DMS 273 (cell line): ENCODE data around the gene FHOD1.

ENCODE experiments used
- DNase-seq: peaks from one replicate; lab custom pipeline; 2025; ENCODE audit not compliant: unreplicated experiment; lab: John Stamatoyannopoulos, UW

The FHOD1 gene

DNA sequence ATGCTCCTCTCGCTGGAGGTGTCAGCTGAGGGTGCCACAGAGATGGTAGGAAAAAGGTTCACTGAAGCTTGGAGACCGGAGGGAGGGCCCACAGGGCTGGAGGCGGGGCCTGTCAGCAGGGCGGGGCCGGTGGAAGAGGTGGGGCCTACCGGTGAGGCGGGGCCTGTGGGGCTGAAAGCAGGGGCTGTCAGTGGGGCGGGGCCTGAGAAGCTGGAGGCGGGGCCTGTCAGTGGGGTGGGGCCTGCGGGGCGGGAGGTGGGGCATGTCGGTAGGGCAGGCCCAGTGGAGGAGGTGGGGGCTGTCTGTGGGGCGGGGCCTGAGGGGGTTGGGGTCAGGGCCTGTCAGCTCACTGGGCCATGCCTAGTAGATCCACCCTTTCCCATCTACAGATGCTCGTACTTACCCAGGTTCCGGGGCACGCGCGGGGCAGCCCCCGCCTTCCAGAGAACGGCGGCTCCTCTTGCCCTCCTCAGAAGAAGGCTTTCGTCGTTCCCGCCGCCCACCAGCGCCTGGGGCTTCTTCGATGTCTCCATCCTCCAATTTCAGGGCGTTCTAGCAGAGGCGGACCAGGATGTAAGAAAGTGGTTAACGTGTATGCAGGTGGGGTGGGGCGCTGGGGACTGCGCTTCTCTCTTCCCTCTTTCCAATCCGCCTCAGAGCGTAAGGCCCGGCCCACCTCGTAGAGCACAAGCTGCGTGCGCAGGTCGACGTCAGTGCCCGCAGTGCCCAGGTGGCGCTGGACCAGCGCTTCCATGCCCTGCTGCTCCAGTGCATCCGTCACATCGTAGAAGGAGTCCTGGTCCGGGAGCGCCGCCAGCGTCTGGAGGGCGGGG is 10.5 kb downstream of the FHOD1 start:
- peak; percentile 68 for DNase-seq

- DNase-seq: no peak
Observed at GRCh38 chr16:67235816-67236562, 11.3 kb downstream of the FHOD1 start.

GRCh38 chr16:67234180-67234597 is 13.1 kb downstream of the FHOD1 start:
- no peak for DNase-seq

- DNase-seq: no peak
Observed at GRCh38 chr16:67233596-67233995, 13.7 kb downstream of the FHOD1 start.

DNA sequence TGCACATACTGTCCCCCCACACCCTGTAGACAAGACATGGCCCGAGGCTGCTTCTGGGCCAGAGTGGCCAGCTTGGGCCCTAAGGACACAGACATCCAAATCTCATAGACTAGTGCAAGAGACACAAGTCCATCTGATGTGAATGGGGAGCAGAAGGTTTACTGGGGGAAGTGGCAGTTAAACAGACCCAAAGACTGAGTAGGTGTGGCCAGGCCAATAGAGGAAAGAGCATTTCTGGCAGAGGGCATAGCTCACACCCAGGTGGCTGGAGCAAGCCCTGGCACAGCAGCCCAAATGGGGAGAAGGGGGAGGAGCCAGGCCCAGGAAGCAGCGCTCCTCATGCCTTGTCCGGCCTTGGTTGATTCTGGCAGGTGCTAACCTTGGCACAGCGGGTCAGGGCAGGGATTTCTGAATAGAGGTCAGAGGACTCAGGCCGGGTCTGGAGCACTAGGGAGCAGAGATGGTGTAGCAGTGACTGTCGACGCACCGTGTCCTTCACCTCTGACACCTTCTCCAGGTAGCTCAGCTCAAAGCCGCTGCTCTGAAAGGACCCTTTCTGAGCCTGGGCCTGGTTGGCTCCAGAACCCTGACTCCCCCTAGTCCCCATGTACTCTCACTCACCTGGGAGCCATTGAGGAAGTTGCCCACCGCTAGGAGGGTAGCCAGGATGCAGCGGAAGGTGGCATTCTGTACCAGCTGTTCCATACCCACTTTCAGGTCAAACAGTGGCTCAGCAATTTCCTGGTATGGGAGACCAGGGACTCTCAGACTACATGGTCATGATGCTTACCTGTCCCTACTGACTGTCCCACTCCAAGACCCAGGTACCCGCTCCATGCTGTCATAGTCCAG is 16.2 kb downstream of the FHOD1 start:
- peak; percentile 33 for DNase-seq

DNA sequence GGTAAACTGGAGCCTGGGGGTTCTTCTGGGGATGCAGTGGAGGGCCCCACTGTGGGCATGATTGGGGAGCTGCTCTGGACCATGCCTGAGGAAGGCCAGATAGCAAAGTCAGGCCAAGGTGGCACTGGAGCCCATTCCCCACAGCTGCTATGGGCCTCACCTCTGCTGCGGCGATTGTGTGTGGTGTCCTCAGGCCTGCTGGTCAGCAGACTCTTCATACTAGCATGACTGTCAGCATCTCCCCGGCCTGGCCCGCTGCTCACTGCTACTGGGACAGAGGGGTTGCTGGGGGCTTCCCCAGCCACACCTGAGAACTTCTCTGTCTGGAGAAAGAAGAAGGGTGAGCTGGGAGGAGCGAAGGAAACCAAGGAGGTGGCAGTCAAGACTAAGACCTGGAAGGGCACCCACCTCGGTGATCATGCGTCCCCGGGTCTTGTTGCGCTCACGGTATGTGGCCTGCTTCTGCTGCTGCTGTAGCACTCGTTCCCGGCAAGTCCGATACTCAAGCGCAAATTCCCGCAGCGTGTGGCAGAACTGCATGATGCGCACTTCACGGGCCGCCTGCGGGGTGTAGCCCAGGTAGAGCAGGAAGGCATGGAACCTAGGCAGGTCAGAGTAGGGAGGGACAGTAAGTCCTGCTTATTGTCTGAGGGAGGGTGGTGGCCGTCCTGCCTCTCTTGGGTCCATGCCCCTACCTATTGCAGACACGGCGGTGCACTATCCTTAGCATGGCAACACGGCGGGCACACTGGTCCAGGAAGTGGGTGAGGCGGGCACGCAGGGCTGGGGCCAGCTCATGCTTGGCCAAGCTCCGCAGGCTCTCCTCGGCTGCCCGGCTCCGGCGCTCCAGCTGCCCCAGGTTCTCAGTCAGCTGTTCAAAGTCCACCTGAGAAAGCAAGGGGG is 17.1 kb downstream of the FHOD1 start:
- DNase-seq: no peak

- DNase-seq: no peak
Observed at GRCh38 chr16:67228905-67229304, 18.4 kb downstream of the FHOD1 start.

DNA sequence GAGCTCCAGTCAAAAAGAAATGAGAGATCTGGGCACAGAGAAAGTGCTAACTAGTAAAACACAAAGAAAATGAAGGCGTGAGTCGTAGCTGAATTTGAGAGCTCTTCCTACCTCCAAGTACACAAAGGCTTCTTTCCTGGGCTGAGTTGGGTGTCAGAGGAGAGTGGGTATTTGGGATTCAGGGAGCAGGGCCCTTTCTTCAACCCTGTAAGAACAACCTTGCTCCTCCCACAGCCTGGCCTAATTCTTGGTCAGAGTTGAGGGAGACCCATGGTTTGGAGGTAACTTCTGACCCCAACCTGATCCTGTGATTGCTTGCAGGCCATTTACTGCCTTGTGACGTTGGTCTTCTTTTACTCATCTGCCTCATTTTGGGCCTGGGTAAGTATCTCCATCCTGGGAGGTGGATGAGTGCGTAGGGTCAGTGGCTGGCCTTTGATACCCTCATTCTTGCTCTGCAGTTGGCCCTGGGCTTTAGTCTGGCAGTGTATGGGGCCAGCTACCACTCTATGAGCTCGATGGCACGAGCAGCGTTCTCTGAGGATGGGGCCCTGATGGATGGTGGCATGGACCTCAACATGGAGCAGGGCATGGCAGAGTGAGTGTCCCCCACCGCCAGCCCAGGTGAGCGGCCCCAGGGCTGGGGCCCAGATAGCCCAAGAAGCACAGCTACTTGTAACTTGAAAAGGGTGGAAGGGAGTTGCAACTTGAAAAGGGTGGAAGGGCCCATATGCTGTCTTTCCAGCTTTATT is 19.1 kb downstream of the FHOD1 start:
- DNase-seq: no peak

GRCh38 chr16:67227567-67227921 is 19.7 kb downstream of the FHOD1 start:
- no peak for DNase-seq

- DNase-seq: peak; percentile 100
Observed at GRCh38 chr16:67226804-67227566, 20.3 kb downstream of the FHOD1 start, which contains the start of gene TMEM208. TMEM208 (plus strand) TSS chr16:67227130; CDS start chr16:67227219, 89 bp downstream.

DNA sequence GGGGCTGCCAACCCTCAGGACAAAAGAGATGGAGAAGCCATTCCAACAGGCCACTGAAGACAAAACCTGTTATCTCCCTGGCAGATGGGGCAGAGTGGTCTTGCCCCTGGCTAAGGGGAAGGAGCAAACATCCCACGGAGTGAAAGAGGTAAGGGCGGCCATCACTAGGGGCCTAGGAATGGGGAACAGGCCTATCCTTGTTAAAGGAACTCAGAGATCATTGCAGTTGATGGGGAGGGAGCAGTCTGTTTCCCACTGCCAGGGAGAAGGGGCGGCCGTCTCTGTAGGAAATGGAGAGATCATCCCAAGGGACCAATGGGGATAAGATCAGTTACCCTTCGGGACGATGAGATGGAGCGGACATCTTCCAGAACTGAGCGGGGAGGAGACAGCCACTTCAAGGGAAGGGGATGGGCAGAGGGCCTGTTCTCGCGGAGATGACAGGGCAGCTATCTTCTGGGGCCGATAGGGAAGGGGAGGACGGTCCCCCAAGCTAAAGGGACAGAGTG is 20.9 kb downstream of the FHOD1 start:
- DNase-seq: no peak

- DNase-seq: no peak
Observed at GRCh38 chr16:67223992-67224391, 23.3 kb downstream of the FHOD1 start.

GRCh38 chr16:67216612-67217490 is 30.4 kb downstream of the FHOD1 start:
- no peak for DNase-seq

- no peak for DNase-seq
Observed at GRCh38 chr16:67215706-67216105, 31.6 kb downstream of the FHOD1 start.

DNA sequence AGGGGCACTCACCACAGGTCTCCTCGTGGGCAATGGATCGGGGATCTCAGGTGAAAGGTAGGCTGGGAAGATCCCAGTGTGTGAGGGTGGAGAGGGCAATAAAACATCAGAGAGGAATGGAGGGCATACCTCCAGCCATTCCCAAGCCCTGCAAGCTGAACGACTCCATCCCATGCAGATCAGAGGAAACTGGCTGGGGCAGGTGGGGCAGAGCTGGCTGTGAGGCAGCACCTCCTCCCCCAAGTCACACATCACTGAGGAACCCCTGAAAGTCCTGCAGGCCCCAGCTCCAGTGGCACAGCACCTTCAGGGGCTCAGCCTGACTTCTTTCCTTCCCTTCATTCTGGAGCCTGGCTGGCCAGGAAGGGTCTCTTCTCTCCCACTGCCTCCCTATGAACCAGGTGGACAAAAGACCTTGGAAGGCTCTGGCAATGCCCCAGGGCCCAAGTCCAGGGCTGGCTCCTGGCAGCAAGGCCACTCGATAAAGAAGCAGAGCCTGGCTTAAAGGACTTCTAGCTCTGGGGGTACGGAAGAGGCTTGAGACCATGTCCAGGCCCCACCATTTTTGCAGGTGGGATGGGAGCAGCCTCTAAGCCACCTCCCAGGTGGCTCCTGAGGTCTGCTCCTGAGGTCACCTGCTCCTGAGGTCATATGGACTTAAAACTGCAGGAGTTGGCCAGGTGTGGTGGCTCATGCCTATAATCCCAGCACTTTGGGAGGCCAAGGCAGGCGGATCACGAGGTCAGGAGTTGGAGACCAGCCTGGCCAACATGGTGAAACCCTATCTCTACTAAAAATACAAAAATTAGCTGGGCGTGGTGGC is 33.9 kb downstream of the FHOD1 start:
- no peak for DNase-seq

GRCh38 chr16:67212766-67213165 is 34.5 kb downstream of the FHOD1 start:
- no peak for DNase-seq

- no peak for DNase-seq
Observed at GRCh38 chr16:67211674-67212073, 35.6 kb downstream of the FHOD1 start.
